B cell (primary cell): ENCODE data around the gene HTR1D. TPM values are rescaled to one million over a fixed set of nuclear protein-coding genes. Genes with fewer than 3 reads are reported as not detected.

ENCODE experiments used
- ATAC-seq: fragments of 200-7000 bp; cut with Tn5 transposase; one replicate; pipeline ENCODE4 v1.10.0; 2021; ENCODE audit warnings: low read depth, mild to moderate bottlenecking, moderate number of reproducible peaks, moderate library complexity
- CTCF ChIA-PET: fragments of 350-600 bp; sonication (Branson Sonifier 250); formaldehyde crosslinking; loops from one replicate; lab custom pipeline; 2021; ENCODE audit warnings: antibody characterized with exemption, inconsistent platforms; lab: Charles Lee
- POLR2A ChIA-PET: fragments of 350-600 bp; sonication (Branson Sonifier 250); formaldehyde crosslinking; loops from one replicate; lab custom pipeline; 2021; ENCODE audit warnings: antibody characterized with exemption; lab: Charles Lee
- DNase-seq: peaks from one replicate; pipeline ENCODE4 v3.0.0; 2013
- H2AFZ ChIP-seq: 2 replicates; pipeline ENCODE4 v1.6.1; 2012; ENCODE audit warnings: mild to moderate bottlenecking, low read depth, low read length; ENCODE audit not compliant: insufficient read depth, poor library complexity, severe bottlenecking
- H3K27ac ChIP-seq, 2 donors: 1 replicate in 1 of 2; 2 replicates in 1 of 2; pipeline ENCODE4 v1.5.1; 2012 to 2013; ENCODE audit warnings: low read length in 2 of 2, mild to moderate bottlenecking in 2 of 2, moderate library complexity in 1 of 2
- H3K27me3 ChIP-seq, 4 experiments: fragments of 200-600 bp in 1 of 4; sonication (generic) in 1 of 4; replicated peaks in 1 of 4; 1 replicate in 2 of 4; 2 replicates in 2 of 4; pipeline versions ENCODE4 v1.6.1 to v1.7.0; 2013 to 2016; ENCODE audit warnings: low read length in 3 of 4, mild to moderate bottlenecking in 2 of 4, mixed read lengths in 1 of 4, moderate library complexity in 1 of 4; ENCODE audit not compliant: insufficient read depth in 4 of 4, control insufficient read depth in 3 of 4; ENCODE audit errors: control extremely low read depth in 1 of 4
- H3K36me3 ChIP-seq, 2 experiments: replicated peaks in 1 of 2; 1 replicate in 1 of 2; 2 replicates in 1 of 2; pipeline versions ENCODE4 v1.6.1 to v1.7.1; 2013; ENCODE audit warnings: low read length in 1 of 2; ENCODE audit not compliant: insufficient read depth in 2 of 2, control insufficient read depth in 1 of 2; ENCODE audit errors: control extremely low read depth in 1 of 2, extremely low read depth in 1 of 2
- H3K4me1 ChIP-seq, 2 donors: fragments of 200-600 bp in 1 of 2; sonication (generic) in 1 of 2; 1 replicate in 1 of 2; 2 replicates in 1 of 2; pipeline versions ENCODE4 v1.5.1 to v1.6.1; 2013 to 2017; ENCODE audit warnings: low read length in 2 of 2; ENCODE audit not compliant: control insufficient read depth in 2 of 2, insufficient read depth in 2 of 2
- H3K4me2 ChIP-seq: replicated peaks from 2 replicates; pipeline ENCODE3; 2012; ENCODE audit warnings: mild to moderate bottlenecking, low read depth, low read length; ENCODE audit not compliant: poor library complexity, severe bottlenecking
- H3K4me3 ChIP-seq, 5 experiments: fragments of 200-600 bp in 1 of 5; sonication (generic) in 1 of 5; 1 replicate in 3 of 5; 2 replicates in 2 of 5; pipeline versions ENCODE4 v1.5.1 to v1.7.0; 2011 to 2016; ENCODE audit warnings: low read length in 4 of 5, mild to moderate bottlenecking in 4 of 5, low read depth in 2 of 5, control low read depth in 1 of 5, moderate library complexity in 1 of 5; ENCODE audit not compliant: insufficient read depth in 1 of 5; ENCODE audit errors: control extremely low read depth in 1 of 5, extremely low read depth in 1 of 5
- H3K79me2 ChIP-seq: fragments of 200-600 bp; sonication (generic); one replicate; pipeline ENCODE4 v1.6.0; 2016; ENCODE audit warnings: low read length; ENCODE audit not compliant: control insufficient read depth, insufficient read depth
- H3K9ac ChIP-seq: fragments of 200-600 bp; sonication (generic); 2 replicates; pipeline ENCODE4 v1.6.1; 2017; ENCODE audit warnings: mild to moderate bottlenecking, low read length, moderate library complexity
- H3K9me3 ChIP-seq, 3 donors: one replicate each; pipeline versions ENCODE4 v1.6.1 to v1.7.1; 2013; ENCODE audit warnings: low read length in 2 of 3; ENCODE audit not compliant: control insufficient read depth in 2 of 3, insufficient read depth in 1 of 3; ENCODE audit errors: control extremely low read depth in 1 of 3
- H4K20me1 ChIP-seq: 2 replicates; pipeline ENCODE4 v1.6.0; 2012; ENCODE audit warnings: mild to moderate bottlenecking, low read length; ENCODE audit not compliant: insufficient read depth, control insufficient read depth, poor library complexity, severe bottlenecking
- H3K27ac Mint-ChIP-seq: one replicate; pipeline ENCODE4 v1.8.0; 2021; ENCODE audit warnings: mixed read lengths
- H3K27me3 Mint-ChIP-seq: one replicate; pipeline ENCODE4 v1.8.0; 2021; ENCODE audit warnings: mixed read lengths
- H3K4me1 Mint-ChIP-seq: one replicate; pipeline ENCODE4 v1.8.0; 2021; ENCODE audit warnings: mixed read lengths
- H3K4me3 Mint-ChIP-seq: one replicate; pipeline ENCODE4 v1.8.0; 2021; ENCODE audit warnings: mixed read lengths
- H3K9me3 Mint-ChIP-seq: one replicate; pipeline ENCODE4 v1.8.0; 2022; ENCODE audit warnings: mixed read lengths; ENCODE audit not compliant: insufficient read depth
- CTCF ChIP-seq: fragments of 200-600 bp; IDR thresholded peaks from one replicate; pipeline ENCODE4 v1.8.0; 2022; ENCODE audit warnings: antibody characterized with exemption, mild to moderate bottlenecking
- EZH2 ChIP-seq: IDR thresholded peaks from 2 replicates; pipeline ENCODE4 v1.6.1; 2012; ENCODE audit warnings: borderline replicate concordance, low read depth, mild to moderate bottlenecking, moderate library complexity, low read length; ENCODE audit not compliant: insufficient read depth, poor library complexity, severe bottlenecking
- WGBS: methylation state at CpG from one replicate; pipeline ENCODE4 v1.1.5; 2013; ENCODE audit warnings: missing lambda C conversion rate; ENCODE audit not compliant: insufficient coverage; 5-methylcytosine and 5-hydroxymethylcytosine counted together
- intact Hi-C: fragments of 100-400 bp; cut with micrococcal nuclease; formaldehyde crosslinking; loops from one replicate; pipeline ENCODE4 v1.10.0; 2022
- polyA plus RNA-seq: library from polyadenylated mRNA; depleted of rRNA; stranded (reverse); fragments of >200 nt; gene quantifications from 2 replicates; pipeline ENCODE4 v1.2.3, GENCODE V29; 2012
- total RNA-seq, 2 donors: library from RNA; stranded (reverse); fragments of 120-200 nt in 1 of 2; gene quantifications; 1 replicate in 1 of 2; 2 replicates in 1 of 2; pipeline versions ENCODE4 v1.2.3 to v1.2.4, GENCODE V29; 2013 to 2022

Gene HTR1D
- total and polyA plus RNA-seq, 2 donors (not counting 1 experiment from before 2014, with no cell fraction given) = not detected

GRCh38 chr1:23222331-23222730, 5.0 kb upstream of the HTR1D start:
- no peak overlapping the region for H3K4me3 ChIP-seq
- intact Hi-C loops = no loop called here
- H2AFZ ChIP-seq = no peak overlapping the region
- H3K79me2 ChIP-seq = no peaks in the 10 kb centered on the region
- ChIA-PET POLR2A (no interaction called here), CTCF (no interaction called here)
- H3K4me1 Mint-ChIP-seq = peaks cover 3% of the 10 kb centered on the region
- H3K9ac ChIP-seq = no peak overlapping the region
- DNase-seq (no peak), ATAC-seq (no peak)
- no peaks in the 10 kb centered on the region for H4K20me1 ChIP-seq
- H3K9me3 ChIP-seq = peaks cover 0 to 9% (median 0%) of the 10 kb centered on the region in 3 donors
- H3K4me2 ChIP-seq = no peak overlapping the region
- H3K4me3 Mint-ChIP-seq = no peak overlapping the region
- peaks cover 4% of the 10 kb centered on the region in 2 donors for H3K4me1 ChIP-seq
- TF ChIP-seq EZH2 = no peak
- TF ChIP-seq CTCF = no peak
- no peak overlapping the region for H3K27ac Mint-ChIP-seq
- H3K9me3 Mint-ChIP-seq = peaks cover 5% of the 10 kb centered on the region
- H3K27me3 ChIP-seq = peaks cover 0 to 33% (median 8%) of the 10 kb centered on the region in 4 experiments
- no peak overlapping the region for H3K27ac ChIP-seq
- no CpG with 5 or more reads among the region's 2 CpGs for WGBS
- H3K36me3 ChIP-seq = no peaks in the 10 kb centered on the region
- peaks cover 63% of the 10 kb centered on the region for H3K27me3 Mint-ChIP-seq

- Histone ChIP-seq H3K79me2 (no peaks in the 10 kb centered on the region), H3K27ac (no peak overlapping the region), H3K36me3 (no peaks in the 10 kb centered on the region), H4K20me1 (no peaks in the 10 kb centered on the region), H3K9me3 (peaks cover 0 to 9% (median 0%) of the 10 kb centered on the region in 3 donors), H3K4me2 (no peak overlapping the region), H2AFZ (no peak overlapping the region), H3K9ac (no peak overlapping the region), H3K4me1 (peaks cover 11 to 14% of the 10 kb centered on the region in 2 donors), H3K27me3 (peaks cover 0 to 41% (median 14%) of the 10 kb centered on the region in 4 experiments), H3K4me3 (no peak overlapping the region)
- H3K4me3 Mint-ChIP-seq = no peak overlapping the region
- H3K9me3 Mint-ChIP-seq = peaks cover 5% of the 10 kb centered on the region
- 100% methylated on average over 1 of the region's 2 CpGs for WGBS
- TF ChIP-seq EZH2 (no peak), CTCF (no peak)
- ATAC-seq (no peak), DNase-seq (no peak)
- ChIA-PET CTCF (no interaction called here), POLR2A (interaction anchor here (0.5 kb wide), 1 partner anchor 1203 kb away, joined by 3 read pairs; no protein-coding TSS in a partner anchor)
- H3K4me1 Mint-ChIP-seq = peaks cover 6% of the 10 kb centered on the region
- no peak overlapping the region for H3K27ac Mint-ChIP-seq
- intact Hi-C loops = no loop called here
- H3K27me3 Mint-ChIP-seq = peaks cover 61% of the 10 kb centered on the region
Measured at GRCh38 chr1:23221107-23221506, 3.8 kb upstream of the HTR1D start.
